PC-9 (cell line): ENCODE measurements around the gene NUDT16L1. TPM values are rescaled to one million over a fixed set of nuclear protein-coding genes. Genes with fewer than 3 reads are reported as not detected.

Experiments
- BruUV-seq: library from RNA; stranded (reverse); fragments of 400-500 nt; replicated peaks from 2 replicates; lab custom pipeline; 2021; lab: Mats Ljungman, UMichigan
- CTCF ChIA-PET: fragments of 300-600 bp; sonication (Branson Sonifier 250); formaldehyde crosslinking; loops from one replicate; lab custom pipeline; 2022; ENCODE audit warnings: antibody characterized with exemption; lab: Charles Lee
- POLR2A ChIA-PET: fragments of 300-600 bp; sonication (Branson Sonifier 250); formaldehyde crosslinking; loops from one replicate; lab custom pipeline; 2022; ENCODE audit warnings: antibody characterized with exemption; ENCODE audit not compliant: unreplicated experiment; lab: Charles Lee
- DNase-seq, 2 experiments: peaks; one replicate each; pipeline versions ENCODE4 v3.0.0 to v3.0.0-alpha.2; 2015 to 2022; ENCODE audit warnings: mixed read lengths in 1 of 2
- H2AFZ ChIP-seq: fragments of 200-600 bp; sonication (generic); 2 replicates; pipeline ENCODE4 v1.8.1; 2017; ENCODE audit warnings: antibody characterized with exemption
- H3F3A ChIP-seq: fragments of 200-600 bp; sonication (generic); 2 replicates; pipeline ENCODE4 v1.8.1; 2017; ENCODE audit warnings: antibody characterized with exemption, mild to moderate bottlenecking, low read depth; ENCODE audit not compliant: insufficient read depth
- H3K27ac ChIP-seq: fragments of 200-600 bp; sonication (generic); 2 replicates; pipeline ENCODE4 v1.6.1; 2016; ENCODE audit warnings: mixed run types
- H3K27me3 ChIP-seq: fragments of 200-600 bp; sonication (generic); 2 replicates; pipeline ENCODE4 v1.6.1; 2016; ENCODE audit warnings: low read depth, mixed run types; ENCODE audit not compliant: insufficient read depth
- H3K36me3 ChIP-seq: fragments of 200-600 bp; sonication (generic); 2 replicates; pipeline ENCODE4 v1.6.1; 2016; ENCODE audit warnings: low read depth, mixed run types
- H3K4me1 ChIP-seq: fragments of 200-600 bp; sonication (generic); replicated peaks from 2 replicates; pipeline ENCODE4 v1.6.1; 2016; ENCODE audit warnings: mixed run types; ENCODE audit not compliant: insufficient read depth
- H3K4me2 ChIP-seq: fragments of 200-600 bp; sonication (generic); 2 replicates; pipeline ENCODE4 v1.6.1; 2017; ENCODE audit warnings: mixed run types
- H3K4me3 ChIP-seq: fragments of 200-600 bp; sonication (generic); 2 replicates; pipeline ENCODE4 v1.6.1; 2016; ENCODE audit warnings: mixed run types
- H3K79me2 ChIP-seq: fragments of 200-600 bp; sonication (generic); 2 replicates; pipeline ENCODE4 v1.6.1; 2017; ENCODE audit warnings: low read depth, mixed run types
- H3K9me2 ChIP-seq: fragments of 200-600 bp; sonication (generic); 2 replicates; pipeline ENCODE4 v1.8.1; 2017; ENCODE audit warnings: mild to moderate bottlenecking; ENCODE audit not compliant: insufficient read depth
- H3K9me3 ChIP-seq: fragments of 200-600 bp; sonication (generic); 2 replicates; pipeline ENCODE4 v1.8.1; 2016; ENCODE audit warnings: low read depth; ENCODE audit not compliant: insufficient read depth
- H4K20me1 ChIP-seq: fragments of 200-600 bp; sonication (generic); 2 replicates; pipeline ENCODE4 v1.8.1; 2017; ENCODE audit not compliant: insufficient read depth
- CTCF ChIP-seq: fragments of 200-600 bp; sonication (generic); conservative IDR thresholded peaks from 2 replicates; pipeline ENCODE4 v1.6.1; 2017; ENCODE audit warnings: mixed run types, antibody characterized with exemption, mild to moderate bottlenecking, moderate library complexity
- EZH2 ChIP-seq: fragments of 200-600 bp; sonication (generic); IDR thresholded peaks from 2 replicates; pipeline ENCODE4 v1.8.0; 2017; ENCODE audit warnings: antibody characterized with exemption, low read depth
- intact Hi-C: fragments of 100-400 bp; cut with micrococcal nuclease; formaldehyde crosslinking; loops from one replicate; pipeline ENCODE4 v1.10.0; 2022; ENCODE audit not compliant: unreplicated experiment
- total RNA-seq: library from RNA; stranded (reverse); gene quantifications from 2 replicates; pipeline ENCODE4 v1.2.3, GENCODE V29; 2021

Gene NUDT16L1
- total RNA-seq, 1 experiment from 2014 or later, result 25.7 TPM

DNA sequence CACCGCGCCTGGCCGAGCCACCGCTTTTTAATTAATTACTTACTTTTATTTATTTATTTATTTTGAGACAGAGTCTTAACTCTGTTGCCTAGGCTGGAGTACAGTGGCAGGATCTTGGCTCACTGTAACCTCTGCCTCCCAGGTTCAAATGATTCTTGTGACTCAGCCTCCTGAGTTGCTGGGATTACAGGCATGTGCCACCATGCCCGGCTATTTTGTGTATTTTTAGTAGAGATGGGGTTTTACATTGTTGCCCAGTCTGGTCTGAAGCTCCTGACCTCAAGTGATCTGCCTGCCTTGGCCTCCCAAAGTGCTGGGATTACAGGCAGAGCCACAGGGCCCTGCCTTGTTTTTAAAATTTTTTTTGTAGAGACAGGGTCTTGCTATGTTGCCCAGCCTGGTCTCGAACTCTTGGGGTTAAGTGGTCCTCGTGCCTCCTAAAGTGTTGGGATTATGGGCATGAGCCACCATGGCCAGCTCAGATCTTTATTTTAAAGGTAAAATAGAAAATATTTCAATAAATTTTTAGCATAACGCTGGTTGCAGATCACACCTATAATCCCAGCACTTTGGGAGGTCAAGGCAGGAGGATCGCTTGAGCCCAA lies 18.3 kb upstream of the NUDT16L1 start:
- Histone ChIP-seq H3K79me2 (no peaks in the 10 kb centered on the region), H3K9me3 (no peaks in the 10 kb centered on the region), H3K36me3 (no peaks in the 10 kb centered on the region), H3F3A (peaks cover 18% of the 10 kb centered on the region), H2AFZ (no peak overlapping the region), H3K4me2 (no peak overlapping the region), H4K20me1 (no peaks in the 10 kb centered on the region), H3K9me2 (no peaks in the 10 kb centered on the region), H3K4me1 (peaks cover 15% of the 10 kb centered on the region), H3K27ac (no peak overlapping the region), H3K4me3 (no peak overlapping the region), H3K27me3 (no peaks in the 10 kb centered on the region)
- ChIA-PET CTCF (no interaction called here), POLR2A (no interaction called here)
- no TSS peak for BruUV-seq
- intact Hi-C loops, result no loop called here
- TF ChIP-seq CTCF, result no peak
- TF ChIP-seq EZH2, result no peak
- no peak for DNase-seq

- TF ChIP-seq EZH2 (no peak), CTCF (no peak)
- Histone ChIP-seq H3F3A (peaks cover 28% of the 10 kb centered on the region), H3K27me3 (no peaks in the 10 kb centered on the region), H3K4me1 (peaks cover 25% of the 10 kb centered on the region), H2AFZ (no peak overlapping the region), H4K20me1 (no peaks in the 10 kb centered on the region), H3K9me2 (no peaks in the 10 kb centered on the region), H3K27ac (no peak overlapping the region), H3K4me2 (no peak overlapping the region), H3K4me3 (no peak overlapping the region), H3K36me3 (no peaks in the 10 kb centered on the region), H3K79me2 (no peaks in the 10 kb centered on the region), H3K9me3 (no peaks in the 10 kb centered on the region)
- intact Hi-C loops, result no loop called here
- CTCF ChIA-PET, result no interaction called here
- DNase-seq, result no peak
- POLR2A ChIA-PET, result no interaction called here
- no TSS peak for BruUV-seq
Measured at GRCh38 chr16:4675864-4676786, 17.2 kb upstream of the NUDT16L1 start.

GRCh38 chr16:4676831-4677230 lies 16.5 kb upstream of the NUDT16L1 start:
- CTCF ChIA-PET, result no interaction called here
- Histone ChIP-seq H3K9me3 (no peaks in the 10 kb centered on the region), H3K36me3 (no peaks in the 10 kb centered on the region; the same call in 1 of the 2 replicates), H4K20me1 (no peaks in the 10 kb centered on the region), H3K79me2 (no peaks in the 10 kb centered on the region), H3K9me2 (no peaks in the 10 kb centered on the region), H3K4me3 (no peak overlapping the region), H3K4me1 (peaks cover 30% of the 10 kb centered on the region), H2AFZ (no peak overlapping the region), H3K27me3 (no peaks in the 10 kb centered on the region), H3F3A (peaks cover 33% of the 10 kb centered on the region), H3K27ac (no peak overlapping the region), H3K4me2 (no peak overlapping the region)
- no peak for TF ChIP-seq EZH2
- TF ChIP-seq CTCF, result no peak
- POLR2A ChIA-PET, result no interaction called here
- BruUV-seq, result no TSS peak
- no peak for DNase-seq
- intact Hi-C loops, result no loop called here
